Neural progenitor cell (in vitro differentiated cells): ENCODE measurements around the gene ASCL5. TPM values are rescaled to one million over a fixed set of nuclear protein-coding genes. Genes with fewer than 3 reads are reported as not detected.
"Not testable (repeated sequence)": the region's sequence is repeated elsewhere in the genome, so short reads cannot be mapped to it uniquely, and the experiment has no call there.

ENCODE experiments used
- DNase-seq: peaks from one replicate; pipeline ENCODE4 v3.0.0-alpha.2; 2016; ENCODE audit warnings: low spot score
- H2AFZ ChIP-seq: fragments of 200-600 bp; sonication (generic); replicated peaks from 2 replicates; pipeline ENCODE4 v1.6.1; 2016; ENCODE audit warnings: antibody characterized with exemption
- H3F3A ChIP-seq: fragments of 200-600 bp; sonication (generic); 2 replicates; pipeline ENCODE4 v1.6.1; 2016; ENCODE audit warnings: antibody characterized with exemption, low read depth
- H3K27ac ChIP-seq: fragments of 200-600 bp; sonication (generic); 2 replicates; pipeline ENCODE4 v1.5.1; 2016; ENCODE audit warnings: mild to moderate bottlenecking
- H3K27me3 ChIP-seq: fragments of 200-600 bp; sonication (generic); 2 replicates; pipeline ENCODE4 v1.6.1; 2016; ENCODE audit warnings: mild to moderate bottlenecking, moderate library complexity
- H3K36me3 ChIP-seq: fragments of 200-600 bp; sonication (generic); 2 replicates; pipeline ENCODE4 v1.5.1; 2016
- H3K4me1 ChIP-seq: fragments of 200-600 bp; sonication (generic); 2 replicates; pipeline ENCODE4 v1.6.1; 2016; ENCODE audit warnings: mixed run types
- H3K4me2 ChIP-seq: fragments of 200-600 bp; sonication (generic); 2 replicates; pipeline ENCODE4 v1.6.1; 2016
- H3K4me3 ChIP-seq: fragments of 200-600 bp; sonication (generic); 2 replicates; pipeline ENCODE4 v1.5.1; 2016
- H3K79me2 ChIP-seq: fragments of 200-600 bp; sonication (generic); 2 replicates; pipeline ENCODE4 v1.6.1; 2016; ENCODE audit warnings: low read depth
- H3K9ac ChIP-seq: fragments of 200-600 bp; sonication (generic); 2 replicates; pipeline ENCODE4 v1.6.1; 2016
- H3K9me3 ChIP-seq: fragments of 200-600 bp; sonication (generic); 2 replicates; pipeline ENCODE4 v1.5.1; 2016; ENCODE audit warnings: low read depth
- H4K20me1 ChIP-seq: fragments of 200-600 bp; sonication (generic); 2 replicates; pipeline ENCODE4 v1.6.1; 2016; ENCODE audit warnings: low read depth
- H3K27ac Mint-ChIP-seq: 3 replicates; pipeline ENCODE4 v1.8.0; 2021; ENCODE audit warnings: mixed read lengths
- H3K27me3 Mint-ChIP-seq: 2 replicates; pipeline ENCODE4 v1.8.0; 2022; ENCODE audit warnings: low read depth, mild to moderate bottlenecking, inconsistent platforms, moderate library complexity, mixed read lengths; ENCODE audit not compliant: insufficient read depth
- H3K36me3 Mint-ChIP-seq: 3 replicates; pipeline ENCODE4 v1.8.0; 2021; ENCODE audit warnings: mixed read lengths
- H3K4me1 Mint-ChIP-seq: 3 replicates; pipeline ENCODE4 v1.8.0; 2021; ENCODE audit warnings: mixed read lengths
- H3K4me3 Mint-ChIP-seq: 3 replicates; pipeline ENCODE4 v1.8.0; 2021; ENCODE audit warnings: mild to moderate bottlenecking, moderate library complexity, mixed read lengths
- H3K9me3 Mint-ChIP-seq: 3 replicates; pipeline ENCODE4 v1.8.0; 2020; ENCODE audit warnings: mixed read lengths
- CTCF ChIP-seq: fragments of 200-600 bp; sonication (generic); IDR thresholded peaks from 2 replicates; pipeline ENCODE4 v1.5.1; 2017; ENCODE audit warnings: antibody characterized with exemption, mild to moderate bottlenecking
- EZH2 ChIP-seq: fragments of 200-600 bp; sonication (generic); IDR thresholded peaks from 2 replicates; pipeline ENCODE4 v1.6.1; 2017; ENCODE audit warnings: antibody characterized with exemption, mild to moderate bottlenecking, moderate library complexity
- EZH2phosphoT487 ChIP-seq: fragments of 200-600 bp; sonication (generic); IDR thresholded peaks from 2 replicates; pipeline ENCODE4 v1.6.1; 2017; ENCODE audit warnings: antibody characterized with exemption
- total RNA-seq: library from RNA; depleted of rRNA; stranded (reverse); fragments of >200 nt; gene quantifications from 2 replicates; pipeline ENCODE4 v1.2.3, GENCODE V29; 2015; ENCODE audit warnings: low replicate concordance

ASCL5 gene
- total RNA-seq, 1 donor from 2014 or later: not detected

- no peaks in the 10 kb centered on the region for H3K79me2 ChIP-seq
- no peaks in the 10 kb centered on the region for H3K36me3 Mint-ChIP-seq
- H3K9me3 ChIP-seq: no peaks in the 10 kb centered on the region
- no peak for DNase-seq
- peaks cover 27% of the 10 kb centered on the region for H3K27me3 ChIP-seq
- H3K36me3 ChIP-seq: no peaks in the 10 kb centered on the region
- H4K20me1 ChIP-seq: no peaks in the 10 kb centered on the region
- H3K9ac ChIP-seq: no peak overlapping the region
- H3F3A ChIP-seq: peaks cover 18% of the 10 kb centered on the region
- H3K4me3 Mint-ChIP-seq: no peak overlapping the region
- H3K4me1 Mint-ChIP-seq: peaks cover 20% of the 10 kb centered on the region
- H3K4me2 ChIP-seq: no peak overlapping the region
- peaks cover 8% of the 10 kb centered on the region for H3K27me3 Mint-ChIP-seq
- no peak overlapping the region for H3K27ac Mint-ChIP-seq
- H3K4me1 ChIP-seq: no peaks in the 10 kb centered on the region
- H3K9me3 Mint-ChIP-seq: no peaks in the 10 kb centered on the region
- no peak overlapping the region for H3K27ac ChIP-seq
- TF ChIP-seq EZH2 (no peak), EZH2phosphoT487 (no peak), CTCF (no peak)
- H3K4me3 ChIP-seq: no peak overlapping the region
- no peak overlapping the region for H2AFZ ChIP-seq
Observed at GRCh38 chr1:201167041-201167991, 40.3 kb upstream of the ASCL5 start.

- Histone ChIP-seq H3F3A (peaks cover under 1% of the 10 kb centered on the region), H3K4me3 (no peak overlapping the region), H3K4me1 (no peaks in the 10 kb centered on the region), H3K36me3 (no peaks in the 10 kb centered on the region), H3K27me3 (peaks cover 10% of the 10 kb centered on the region), H3K27ac (no peak overlapping the region), H3K79me2 (no peaks in the 10 kb centered on the region), H2AFZ (no peak overlapping the region), H3K4me2 (no peak overlapping the region), H4K20me1 (no peaks in the 10 kb centered on the region), H3K9me3 (no peaks in the 10 kb centered on the region), H3K9ac (no peak overlapping the region)
- Mint-ChIP-seq H3K36me3 (no peaks in the 10 kb centered on the region), H3K4me1 (peaks cover 7% of the 10 kb centered on the region), H3K27ac (no peak overlapping the region), H3K27me3 (peaks cover 4% of the 10 kb centered on the region), H3K4me3 (no peak overlapping the region), H3K9me3 (no peaks in the 10 kb centered on the region)
- DNase-seq: no peak
- no peak for TF ChIP-seq EZH2phosphoT487
- no peak for TF ChIP-seq EZH2
- TF ChIP-seq CTCF: no peak
Observed at GRCh38 chr1:201164645-201165044, 37.7 kb upstream of the ASCL5 start.

GRCh38 chr1:201163707-201164106 lies 36.7 kb upstream of the ASCL5 start:
- H3K4me1 ChIP-seq: no peaks in the 10 kb centered on the region
- no peak for TF ChIP-seq CTCF
- no peak for TF ChIP-seq EZH2
- TF ChIP-seq EZH2phosphoT487: no peak
- no peaks in the 10 kb centered on the region for H3K36me3 Mint-ChIP-seq

DNA sequence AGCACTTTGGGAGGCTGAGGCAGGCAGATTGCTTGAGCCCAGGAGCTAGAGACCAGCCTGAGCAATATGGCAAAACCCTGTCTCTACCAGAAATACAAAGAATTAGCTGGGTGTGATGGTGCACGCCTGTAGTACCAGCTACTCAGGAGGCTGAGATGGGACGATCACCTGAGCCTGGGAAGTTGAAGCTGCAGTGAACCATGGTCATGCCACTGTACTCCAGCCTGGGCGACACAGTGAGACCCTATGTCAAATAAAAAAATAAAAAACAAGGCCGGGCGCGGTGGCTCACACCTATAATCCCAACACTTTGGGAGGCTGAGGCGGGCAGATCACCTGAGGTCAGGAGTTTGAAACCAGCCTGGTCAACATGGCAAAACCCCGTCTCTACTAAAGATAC lies 36.1 kb upstream of the ASCL5 start:
- not testable (repeated sequence) for H3K27me3 Mint-ChIP-seq, H3K9ac ChIP-seq, H3K27me3 ChIP-seq, H3K9me3 Mint-ChIP-seq, H3K4me3 ChIP-seq, H3K9me3 ChIP-seq, H3F3A ChIP-seq, H3K4me3 Mint-ChIP-seq, H3K36me3 ChIP-seq, H3K4me2 ChIP-seq, H2AFZ ChIP-seq, H3K36me3 Mint-ChIP-seq, H3K4me1 Mint-ChIP-seq, H3K27ac ChIP-seq, H4K20me1 ChIP-seq, H3K4me1 ChIP-seq, DNase-seq, H3K27ac Mint-ChIP-seq, H3K79me2 ChIP-seq

More at GRCh38 chr1:201163707-201164106, 36.7 kb upstream of the ASCL5 start:
- Mint-ChIP-seq H3K4me1 (peaks cover 7% of the 10 kb centered on the region), H3K27me3 (no peaks in the 10 kb centered on the region), H3K27ac (no peak overlapping the region), H3K9me3 (no peaks in the 10 kb centered on the region), H3K4me3 (no peak overlapping the region)
- Histone ChIP-seq H2AFZ (no peak overlapping the region), H3K9ac (no peak overlapping the region), H3K4me3 (no peak overlapping the region), H3K27ac (no peak overlapping the region), H3K36me3 (no peaks in the 10 kb centered on the region), H3K9me3 (no peaks in the 10 kb centered on the region), H3F3A (no peaks in the 10 kb centered on the region), H3K79me2 (no peaks in the 10 kb centered on the region), H4K20me1 (no peaks in the 10 kb centered on the region), H3K4me2 (no peak overlapping the region), H3K27me3 (peaks cover under 1% of the 10 kb centered on the region)
- DNase-seq: no peak
